Stimulated activated naive B cell treated with anti-CD40 and anti-IgM and Interleukin-4, amounts not matched to agents 10 μg/mL and 1 μg/mL and 100 μg/mL, for 72 hours (primary cell): ENCODE results near the gene ZSCAN22.
A peak's percentile ranks its signal among the peaks of the same experiment; 100 is the strongest.
"Not testable (repeated sequence)": the region's sequence is repeated elsewhere in the genome, so short reads cannot be mapped to it uniquely, and the experiment has no call there.

Experiments
- ATAC-seq, 2 donors: fragments of 150-1000 bp; cut with Tn5 transposase; replicated peaks; 2 replicates each; pipeline ENCODE4 v1.10.0; 2021; ENCODE audit warnings: moderate library complexity in 1 of 2
- DNase-seq: peaks from one replicate; pipeline ENCODE4 v3.0.0; 2021
- H3K27ac Mint-ChIP-seq: one replicate; pipeline ENCODE4 v1.8.0; 2022; ENCODE audit warnings: mild to moderate bottlenecking, mixed read lengths
- H3K27me3 Mint-ChIP-seq, 2 donors: one replicate each; pipeline ENCODE4 v1.8.0; 2022; ENCODE audit warnings: mixed read lengths in 2 of 2
- H3K36me3 Mint-ChIP-seq, 2 donors: one replicate each; pipeline ENCODE4 v1.8.0; 2022; ENCODE audit warnings: mixed read lengths in 2 of 2, mild to moderate bottlenecking in 1 of 2
- H3K4me1 Mint-ChIP-seq, 2 donors: one replicate each; pipeline ENCODE4 v1.8.0; 2022; ENCODE audit warnings: mixed read lengths in 2 of 2, mild to moderate bottlenecking in 1 of 2
- H3K4me3 Mint-ChIP-seq, 2 donors: one replicate each; pipeline ENCODE4 v1.8.0; 2022; ENCODE audit warnings: mild to moderate bottlenecking in 2 of 2, mixed read lengths in 2 of 2, moderate library complexity in 1 of 2
- H3K9me3 Mint-ChIP-seq, 2 donors: one replicate each; pipeline ENCODE4 v1.8.0; 2022; ENCODE audit warnings: mixed read lengths in 2 of 2, mild to moderate bottlenecking in 1 of 2

The ZSCAN22 gene

GRCh38 chr19:58305065-58305931 lies 21.5 kb upstream of the ZSCAN22 start, which contains the start of gene ERVK3-1:
Gene ERVK3-1 (plus strand): TSS chr19:58305377. CDS start chr19:58312169, 6,792 bp downstream.
- H3K4me1 Mint-ChIP-seq = peaks cover 15 to 29% of the 10 kb centered on the region in 2 donors
- H3K27me3 Mint-ChIP-seq = no peaks in the 10 kb centered on the region
- ATAC-seq (peak; percentile 98 to 99), DNase-seq (peak; percentile 94)
- H3K27ac Mint-ChIP-seq = peak within 1 kb of the TSS; percentile 99
- H3K36me3 Mint-ChIP-seq = peaks cover 55 to 69% of the 10 kb centered on the region in 2 donors
- peak within 1 kb of the TSS; percentile 97 for H3K4me3 Mint-ChIP-seq
- H3K9me3 Mint-ChIP-seq = peaks cover 0 to 4% of the 10 kb centered on the region in 2 donors

DNA sequence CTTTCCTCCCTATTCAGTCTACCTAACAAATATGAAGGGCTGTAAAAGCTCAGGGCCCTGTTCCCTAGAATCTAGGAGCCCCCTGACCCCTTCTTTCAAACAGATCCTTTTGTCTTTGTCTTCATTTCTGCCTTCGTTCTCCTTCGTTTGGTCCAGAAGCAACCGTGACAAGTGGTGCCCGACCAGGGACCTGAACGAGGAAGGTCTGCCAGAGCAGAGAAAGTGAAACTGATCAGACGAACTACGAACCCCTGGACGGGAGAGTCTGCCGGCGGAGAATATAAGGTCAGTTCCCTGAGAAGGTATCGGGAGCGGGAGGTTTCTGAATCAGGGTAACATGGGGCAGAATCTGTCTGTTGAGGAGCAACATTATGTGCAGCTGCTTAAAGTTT lies 20.9 kb upstream of the ZSCAN22 start:
- H3K9me3 Mint-ChIP-seq = peaks cover 0 to 4% of the 10 kb centered on the region in 2 donors
- peak overlapping the region; percentile 99 for H3K27ac Mint-ChIP-seq
- ATAC-seq = no peak
- H3K36me3 Mint-ChIP-seq = peaks cover 54 to 68% of the 10 kb centered on the region in 2 donors
- H3K4me3 Mint-ChIP-seq = peak overlapping the region; percentile 97
- H3K27me3 Mint-ChIP-seq = no peaks in the 10 kb centered on the region
- peaks cover 15 to 35% of the 10 kb centered on the region in 2 donors for H3K4me1 Mint-ChIP-seq
- DNase-seq = no peak

GRCh38 chr19:58307736-58308135 lies 19.1 kb upstream of the ZSCAN22 start:
- peaks cover 56 to 71% of the 10 kb centered on the region in 2 donors for H3K36me3 Mint-ChIP-seq
- no peaks in the 10 kb centered on the region for H3K27me3 Mint-ChIP-seq
- peaks cover 0 to 4% of the 10 kb centered on the region in 2 donors for H3K9me3 Mint-ChIP-seq
- no peak overlapping the region for H3K27ac Mint-ChIP-seq
- peaks cover 17 to 35% of the 10 kb centered on the region in 2 donors for H3K4me1 Mint-ChIP-seq
- ATAC-seq (no peak), DNase-seq (no peak)
- peak overlapping the region in 1 of 2 donors; percentile 21 for H3K4me3 Mint-ChIP-seq

GRCh38 chr19:58310685-58311084 lies 16.1 kb upstream of the ZSCAN22 start:
- H3K9me3 Mint-ChIP-seq, H3K4me3 Mint-ChIP-seq, DNase-seq, H3K27me3 Mint-ChIP-seq, ATAC-seq, H3K27ac Mint-ChIP-seq: not testable (repeated sequence)
- H3K4me1 Mint-ChIP-seq = peaks cover 8 to 19% of the 10 kb centered on the region in 2 donors
- peaks cover 58 to 77% of the 10 kb centered on the region in 2 donors for H3K36me3 Mint-ChIP-seq

- Mint-ChIP-seq H3K36me3 (peaks cover 59 to 79% of the 10 kb centered on the region in 2 donors), H3K9me3 (peaks cover 0 to 4% of the 10 kb centered on the region in 2 donors), H3K4me1 (peaks cover 5 to 12% of the 10 kb centered on the region in 2 donors), H3K4me3 (no peak overlapping the region), H3K27ac (no peak overlapping the region), H3K27me3 (no peaks in the 10 kb centered on the region)
- DNase-seq = no peak
- no peak for ATAC-seq
Measured at GRCh38 chr19:58311345-58311865, 15.4 kb upstream of the ZSCAN22 start.

DNA sequence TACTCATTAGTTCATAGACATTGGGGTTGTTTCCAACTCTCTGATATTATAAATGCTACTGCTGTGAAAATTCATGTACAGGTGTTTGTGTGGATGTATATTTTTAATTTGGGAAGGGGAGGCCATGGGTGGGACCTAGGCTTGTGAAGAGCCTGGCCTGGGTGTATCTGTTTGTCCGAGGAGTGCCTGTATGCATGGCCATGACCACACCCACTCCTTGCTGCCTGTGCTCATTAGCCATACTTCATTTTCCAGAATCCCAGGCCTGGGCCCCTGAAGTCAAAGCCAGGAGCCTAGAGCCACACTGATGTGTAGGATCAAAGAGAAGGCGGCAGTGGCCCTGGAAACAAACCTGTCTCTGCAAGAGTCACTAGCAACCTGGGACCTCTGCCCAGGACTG lies 11.2 kb upstream of the ZSCAN22 start:
- Mint-ChIP-seq H3K27me3 (no peaks in the 10 kb centered on the region), H3K36me3 (peaks cover 37 to 67% of the 10 kb centered on the region in 2 donors), H3K4me3 (no peak overlapping the region), H3K4me1 (peaks cover 2 to 3% of the 10 kb centered on the region in 2 donors), H3K9me3 (no peaks in the 10 kb centered on the region), H3K27ac (no peak overlapping the region)
- no peak for ATAC-seq
- no peak for DNase-seq

DNA sequence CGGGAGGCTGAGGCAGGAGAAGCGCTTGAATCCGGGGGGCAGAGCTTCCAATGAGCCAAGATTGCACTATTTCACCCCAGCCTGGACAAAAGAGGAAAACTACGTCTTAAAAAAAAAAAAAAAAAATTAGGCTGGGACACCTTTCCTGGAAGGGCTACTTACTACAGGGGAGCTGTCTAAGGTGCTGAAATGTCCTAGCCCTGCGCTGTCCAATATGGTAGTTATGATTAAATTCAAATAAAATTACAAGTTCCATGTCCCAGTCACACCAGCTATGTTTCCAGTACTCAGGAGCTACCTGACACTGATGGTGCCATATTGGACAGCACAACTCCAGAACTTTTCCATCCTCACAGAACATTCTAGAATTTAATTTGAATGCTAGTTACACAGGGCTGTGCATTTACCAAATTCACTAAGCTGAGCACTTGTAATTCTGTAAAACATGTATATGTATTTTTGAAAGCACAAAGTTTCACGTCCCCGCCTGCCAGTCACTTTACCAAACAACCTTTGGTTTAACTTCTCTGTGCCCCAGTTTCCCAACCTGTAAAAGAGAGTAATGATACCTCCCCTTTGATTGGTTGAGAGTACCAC lies 9.2 kb upstream of the ZSCAN22 start:
- Mint-ChIP-seq H3K27ac (no peak overlapping the region), H3K27me3 (no peaks in the 10 kb centered on the region), H3K4me3 (no peak overlapping the region), H3K9me3 (no peaks in the 10 kb centered on the region), H3K36me3 (peaks cover 22 to 55% of the 10 kb centered on the region in 2 donors), H3K4me1 (no peaks in the 10 kb centered on the region)
- DNase-seq = no peak
- no peak for ATAC-seq

GRCh38 chr19:58318297-58318696 lies 8.5 kb upstream of the ZSCAN22 start:
- no peak for ATAC-seq
- Mint-ChIP-seq H3K4me1 (no peaks in the 10 kb centered on the region), H3K27me3 (no peaks in the 10 kb centered on the region), H3K9me3 (no peaks in the 10 kb centered on the region), H3K36me3 (peaks cover 23 to 54% of the 10 kb centered on the region in 2 donors), H3K4me3 (no peak overlapping the region), H3K27ac (no peak overlapping the region)
- DNase-seq = no peak

DNA sequence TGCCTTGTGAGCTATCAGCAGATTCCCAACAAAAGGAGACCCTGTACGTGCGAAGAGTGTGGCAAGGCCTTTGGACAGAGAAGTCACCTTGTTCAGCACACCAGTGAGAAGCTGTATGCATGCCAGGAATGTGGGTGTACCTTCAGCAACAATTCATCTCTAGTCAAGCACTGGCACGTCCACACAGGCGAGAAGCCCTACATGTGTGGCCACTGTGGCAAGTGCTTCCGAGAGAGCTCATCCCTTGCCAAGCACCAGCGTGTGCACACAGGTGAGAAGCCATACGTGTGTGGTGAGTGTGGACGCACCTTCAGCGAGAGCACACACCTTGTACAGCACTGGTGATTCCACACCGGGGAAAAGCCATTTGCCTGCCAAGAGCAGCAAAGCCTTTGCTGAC lies 7.6 kb upstream of the ZSCAN22 start:
- no peak for DNase-seq
- ATAC-seq = no peak
- Mint-ChIP-seq H3K36me3 (peaks cover 18 to 51% of the 10 kb centered on the region in 2 donors), H3K27me3 (no peaks in the 10 kb centered on the region), H3K27ac (no peak overlapping the region), H3K4me1 (no peaks in the 10 kb centered on the region), H3K4me3 (no peak overlapping the region), H3K9me3 (no peaks in the 10 kb centered on the region)

DNA sequence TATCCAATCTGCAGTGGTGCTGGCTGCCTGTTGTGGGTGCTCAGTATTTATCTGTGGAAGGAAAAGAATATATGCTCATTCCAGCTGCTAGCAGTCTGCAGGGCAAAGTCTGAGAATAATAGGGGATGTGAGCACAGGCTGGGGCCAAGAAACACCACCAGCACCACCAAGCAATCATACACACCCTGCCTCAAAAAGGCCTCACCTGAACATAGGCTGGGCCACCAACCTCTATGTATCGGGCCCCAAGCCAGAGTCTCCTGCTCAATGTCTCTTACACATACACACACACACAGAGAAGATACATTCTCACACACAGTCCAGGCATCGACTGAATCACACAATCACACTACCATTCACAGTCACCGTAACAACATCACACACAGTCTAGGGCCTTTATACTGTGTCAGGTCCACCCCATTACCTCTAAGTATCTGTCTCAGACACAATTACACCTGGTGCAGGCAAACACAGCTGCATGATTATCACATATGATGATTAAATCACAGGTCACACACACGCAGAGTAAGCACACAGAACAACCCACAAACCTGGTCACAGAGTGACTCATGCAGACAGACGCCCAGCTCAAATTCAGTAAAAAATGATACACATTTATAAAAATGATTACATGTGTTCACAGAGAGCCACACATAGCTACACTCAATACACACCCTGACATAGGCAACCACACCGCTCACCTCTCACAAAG lies 1.3 kb upstream of the ZSCAN22 start:
- H3K4me1 Mint-ChIP-seq = peaks cover 6 to 9% of the 10 kb centered on the region in 2 donors
- H3K4me3 Mint-ChIP-seq = no peak overlapping the region
- no peaks in the 10 kb centered on the region for H3K9me3 Mint-ChIP-seq
- no peak for ATAC-seq
- no peaks in the 10 kb centered on the region for H3K27me3 Mint-ChIP-seq
- no peak for DNase-seq
- H3K36me3 Mint-ChIP-seq = peaks cover 7 to 14% of the 10 kb centered on the region in 2 donors
- no peak overlapping the region for H3K27ac Mint-ChIP-seq

GRCh38 chr19:58326501-58326913 lies 287 bp upstream of the ZSCAN22 start:
- peaks cover 6 to 9% of the 10 kb centered on the region in 2 donors for H3K4me1 Mint-ChIP-seq
- no peaks in the 10 kb centered on the region for H3K9me3 Mint-ChIP-seq
- H3K36me3 Mint-ChIP-seq = peaks cover 8 to 13% of the 10 kb centered on the region in 2 donors
- DNase-seq = no peak
- H3K27ac Mint-ChIP-seq = no peak overlapping the region
- H3K27me3 Mint-ChIP-seq = no peaks in the 10 kb centered on the region
- no peak overlapping the region for H3K4me3 Mint-ChIP-seq
- ATAC-seq = peak; percentile 33 to 43

DNA sequence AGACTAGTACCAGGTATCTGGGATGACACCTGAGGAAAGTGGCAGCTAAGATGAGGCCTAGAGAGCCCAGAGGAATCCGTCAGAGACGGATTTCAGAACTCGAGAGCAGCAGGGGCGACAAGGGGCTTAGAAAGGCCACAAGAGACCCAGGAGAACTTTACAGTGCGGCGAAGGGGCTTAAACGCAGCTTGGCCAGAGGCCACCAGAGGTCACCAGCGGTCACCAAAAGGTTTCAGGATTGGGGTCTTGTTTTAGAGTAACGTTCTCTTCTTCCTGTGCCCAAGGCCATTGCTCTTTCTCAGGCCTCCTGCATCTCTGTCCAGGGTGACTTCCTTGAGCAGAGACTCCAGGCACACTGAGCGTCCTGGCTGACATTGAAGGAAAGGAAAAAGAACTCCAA lies 2.2 kb downstream of the ZSCAN22 start:
- DNase-seq (no peak), ATAC-seq (no peak)
- Mint-ChIP-seq H3K27ac (no peak overlapping the region), H3K36me3 (peaks cover 1 to 2% of the 10 kb centered on the region in 2 donors), H3K9me3 (no peaks in the 10 kb centered on the region), H3K27me3 (no peaks in the 10 kb centered on the region), H3K4me1 (peaks cover 6 to 9% of the 10 kb centered on the region in 2 donors), H3K4me3 (no peak overlapping the region)

DNA sequence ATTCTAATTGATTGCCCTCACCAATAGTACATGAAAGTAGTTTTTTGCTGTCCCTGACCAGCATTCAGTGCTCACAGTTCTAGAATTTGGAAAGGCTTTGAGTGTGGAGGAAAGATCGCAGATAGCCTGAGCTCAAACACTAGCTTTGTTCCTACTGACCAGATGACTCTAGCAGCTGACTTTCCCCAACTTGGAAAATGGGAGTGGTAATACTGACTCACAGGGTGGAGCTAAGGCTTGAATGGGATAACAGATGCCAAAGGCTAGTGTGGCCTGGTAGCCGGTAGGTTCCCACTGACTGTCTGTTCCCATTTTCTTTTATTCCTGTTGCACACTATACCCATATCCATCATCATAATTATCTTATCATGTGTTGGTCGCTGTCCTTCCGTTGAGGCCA lies 3.7 kb downstream of the ZSCAN22 start:
- Mint-ChIP-seq H3K4me3 (no peak overlapping the region), H3K27ac (peak overlapping the region; percentile 6)

GRCh38 chr19:58332697-58333096 lies 5.9 kb downstream of the ZSCAN22 start:
- H3K4me1 Mint-ChIP-seq = peaks cover 10 to 18% of the 10 kb centered on the region in 2 donors
- peaks cover 16 to 27% of the 10 kb centered on the region in 2 donors for H3K36me3 Mint-ChIP-seq
- H3K4me3 Mint-ChIP-seq = no peak overlapping the region
- DNase-seq (no peak), ATAC-seq (no peak)
- H3K9me3 Mint-ChIP-seq = no peaks in the 10 kb centered on the region
- H3K27ac Mint-ChIP-seq = no peak overlapping the region
- H3K27me3 Mint-ChIP-seq = no peaks in the 10 kb centered on the region

More for the DNA sequence above, 3.7 kb downstream of the ZSCAN22 start:
- no peak for ATAC-seq
- DNase-seq = no peak
- H3K4me1 Mint-ChIP-seq = peaks cover 6 to 13% of the 10 kb centered on the region in 2 donors
- H3K36me3 Mint-ChIP-seq = peaks cover 9 to 14% of the 10 kb centered on the region in 2 donors
- no peaks in the 10 kb centered on the region for H3K9me3 Mint-ChIP-seq
- no peaks in the 10 kb centered on the region for H3K27me3 Mint-ChIP-seq
